PC-9 (cell line): ENCODE data around the gene PKD2L1. TPM values are rescaled to one million over a fixed set of nuclear protein-coding genes. Genes with fewer than 3 reads are reported as not detected.

Experiments
- BruUV-seq: library from RNA; stranded (reverse); fragments of 400-500 nt; replicated peaks from 2 replicates; lab custom pipeline; 2021; lab: Mats Ljungman, UMichigan
- CTCF ChIA-PET: fragments of 300-600 bp; sonication (Branson Sonifier 250); formaldehyde crosslinking; loops from one replicate; lab custom pipeline; 2022; ENCODE audit warnings: antibody characterized with exemption; lab: Charles Lee
- POLR2A ChIA-PET: fragments of 300-600 bp; sonication (Branson Sonifier 250); formaldehyde crosslinking; loops from one replicate; lab custom pipeline; 2022; ENCODE audit warnings: antibody characterized with exemption; ENCODE audit not compliant: unreplicated experiment; lab: Charles Lee
- DNase-seq, 2 experiments: peaks; one replicate each; pipeline versions ENCODE4 v3.0.0 to v3.0.0-alpha.2; 2015 to 2022; ENCODE audit warnings: mixed read lengths in 1 of 2
- H2AFZ ChIP-seq: fragments of 200-600 bp; sonication (generic); 2 replicates; pipeline ENCODE4 v1.8.1; 2017; ENCODE audit warnings: antibody characterized with exemption
- H3F3A ChIP-seq: fragments of 200-600 bp; sonication (generic); 2 replicates; pipeline ENCODE4 v1.8.1; 2017; ENCODE audit warnings: antibody characterized with exemption, mild to moderate bottlenecking, low read depth; ENCODE audit not compliant: insufficient read depth
- H3K27ac ChIP-seq: fragments of 200-600 bp; sonication (generic); 2 replicates; pipeline ENCODE4 v1.6.1; 2016; ENCODE audit warnings: mixed run types
- H3K27me3 ChIP-seq: fragments of 200-600 bp; sonication (generic); 2 replicates; pipeline ENCODE4 v1.6.1; 2016; ENCODE audit warnings: low read depth, mixed run types; ENCODE audit not compliant: insufficient read depth
- H3K36me3 ChIP-seq: fragments of 200-600 bp; sonication (generic); 2 replicates; pipeline ENCODE4 v1.6.1; 2016; ENCODE audit warnings: low read depth, mixed run types
- H3K4me1 ChIP-seq: fragments of 200-600 bp; sonication (generic); replicated peaks from 2 replicates; pipeline ENCODE4 v1.6.1; 2016; ENCODE audit warnings: mixed run types; ENCODE audit not compliant: insufficient read depth
- H3K4me2 ChIP-seq: fragments of 200-600 bp; sonication (generic); 2 replicates; pipeline ENCODE4 v1.6.1; 2017; ENCODE audit warnings: mixed run types
- H3K4me3 ChIP-seq: fragments of 200-600 bp; sonication (generic); 2 replicates; pipeline ENCODE4 v1.6.1; 2016; ENCODE audit warnings: mixed run types
- H3K79me2 ChIP-seq: fragments of 200-600 bp; sonication (generic); 2 replicates; pipeline ENCODE4 v1.6.1; 2017; ENCODE audit warnings: low read depth, mixed run types
- H3K9me2 ChIP-seq: fragments of 200-600 bp; sonication (generic); 2 replicates; pipeline ENCODE4 v1.8.1; 2017; ENCODE audit warnings: mild to moderate bottlenecking; ENCODE audit not compliant: insufficient read depth
- H3K9me3 ChIP-seq: fragments of 200-600 bp; sonication (generic); 2 replicates; pipeline ENCODE4 v1.8.1; 2016; ENCODE audit warnings: low read depth; ENCODE audit not compliant: insufficient read depth
- H4K20me1 ChIP-seq: fragments of 200-600 bp; sonication (generic); 2 replicates; pipeline ENCODE4 v1.8.1; 2017; ENCODE audit not compliant: insufficient read depth
- EZH2 ChIP-seq: fragments of 200-600 bp; sonication (generic); IDR thresholded peaks from 2 replicates; pipeline ENCODE4 v1.8.0; 2017; ENCODE audit warnings: antibody characterized with exemption, low read depth
- intact Hi-C: fragments of 100-400 bp; cut with micrococcal nuclease; formaldehyde crosslinking; loops from one replicate; pipeline ENCODE4 v1.10.0; 2022; ENCODE audit not compliant: unreplicated experiment
- total RNA-seq: library from RNA; stranded (reverse); gene quantifications from 2 replicates; pipeline ENCODE4 v1.2.3, GENCODE V29; 2021
- TF ChIP-seq, protein P1 (sequence below): fragments of 200-600 bp; sonication (generic); conservative IDR thresholded peaks from 2 replicates; pipeline ENCODE4 v1.6.1; 2017; ENCODE audit warnings: mixed run types, antibody characterized with exemption, mild to moderate bottlenecking, moderate library complexity

The PKD2L1 gene
- total RNA-seq, 1 experiment from 2014 or later = not detected

DNA sequence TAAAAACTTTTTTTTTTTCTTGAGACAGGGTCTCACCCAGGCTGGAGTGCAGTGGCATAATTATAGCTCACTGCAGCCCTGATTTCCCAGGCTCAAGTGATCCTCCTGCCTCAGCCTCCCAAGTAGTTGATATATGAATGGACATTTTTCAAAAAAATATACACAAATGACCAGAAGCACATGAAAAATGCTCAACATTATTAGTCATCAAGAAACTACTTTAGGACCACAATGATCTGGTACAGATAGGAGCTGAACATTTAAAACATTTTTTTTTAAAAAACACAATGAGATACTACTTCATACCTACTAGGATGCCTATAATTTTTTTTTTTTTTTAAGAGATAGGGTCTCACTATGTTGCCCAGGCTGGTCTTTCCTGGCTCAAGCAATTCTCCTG lies 38.7 kb upstream of the PKD2L1 start:
- H3K79me2 ChIP-seq = 0 out of 2 replicates have a peak, but pooled peaks cover 11% of the 10 kb centered on the region
- no peaks in the 10 kb centered on the region for H3K9me3 ChIP-seq
- H3K27ac ChIP-seq = peak overlapping the region; percentile 100; the same call in 1 of the 2 replicates
- H4K20me1 ChIP-seq = no peaks in the 10 kb centered on the region
- TF ChIP-seq, protein P1, sequence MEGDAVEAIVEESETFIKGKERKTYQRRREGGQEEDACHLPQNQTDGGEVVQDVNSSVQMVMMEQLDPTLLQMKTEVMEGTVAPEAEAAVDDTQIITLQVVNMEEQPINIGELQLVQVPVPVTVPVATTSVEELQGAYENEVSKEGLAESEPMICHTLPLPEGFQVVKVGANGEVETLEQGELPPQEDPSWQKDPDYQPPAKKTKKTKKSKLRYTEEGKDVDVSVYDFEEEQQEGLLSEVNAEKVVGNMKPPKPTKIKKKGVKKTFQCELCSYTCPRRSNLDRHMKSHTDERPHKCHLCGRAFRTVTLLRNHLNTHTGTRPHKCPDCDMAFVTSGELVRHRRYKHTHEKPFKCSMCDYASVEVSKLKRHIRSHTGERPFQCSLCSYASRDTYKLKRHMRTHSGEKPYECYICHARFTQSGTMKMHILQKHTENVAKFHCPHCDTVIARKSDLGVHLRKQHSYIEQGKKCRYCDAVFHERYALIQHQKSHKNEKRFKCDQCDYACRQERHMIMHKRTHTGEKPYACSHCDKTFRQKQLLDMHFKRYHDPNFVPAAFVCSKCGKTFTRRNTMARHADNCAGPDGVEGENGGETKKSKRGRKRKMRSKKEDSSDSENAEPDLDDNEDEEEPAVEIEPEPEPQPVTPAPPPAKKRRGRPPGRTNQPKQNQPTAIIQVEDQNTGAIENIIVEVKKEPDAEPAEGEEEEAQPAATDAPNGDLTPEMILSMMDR = no peak
- no peak for TF ChIP-seq EZH2
- H3K27me3 ChIP-seq = no peaks in the 10 kb centered on the region
- peaks cover 69% of the 10 kb centered on the region for H3K4me1 ChIP-seq
- no peak overlapping the region for H2AFZ ChIP-seq
- POLR2A ChIA-PET = no interaction called here
- intact Hi-C loops = no loop called here
- no peak for DNase-seq
- no peak overlapping the region for H3K4me2 ChIP-seq
- BruUV-seq = no TSS peak
- H3K9me2 ChIP-seq = no peaks in the 10 kb centered on the region
- CTCF ChIA-PET = no interaction called here
- no peaks in the 10 kb centered on the region for H3K36me3 ChIP-seq
- H3K4me3 ChIP-seq = no peak overlapping the region
- peaks cover 53% of the 10 kb centered on the region for H3F3A ChIP-seq

DNA sequence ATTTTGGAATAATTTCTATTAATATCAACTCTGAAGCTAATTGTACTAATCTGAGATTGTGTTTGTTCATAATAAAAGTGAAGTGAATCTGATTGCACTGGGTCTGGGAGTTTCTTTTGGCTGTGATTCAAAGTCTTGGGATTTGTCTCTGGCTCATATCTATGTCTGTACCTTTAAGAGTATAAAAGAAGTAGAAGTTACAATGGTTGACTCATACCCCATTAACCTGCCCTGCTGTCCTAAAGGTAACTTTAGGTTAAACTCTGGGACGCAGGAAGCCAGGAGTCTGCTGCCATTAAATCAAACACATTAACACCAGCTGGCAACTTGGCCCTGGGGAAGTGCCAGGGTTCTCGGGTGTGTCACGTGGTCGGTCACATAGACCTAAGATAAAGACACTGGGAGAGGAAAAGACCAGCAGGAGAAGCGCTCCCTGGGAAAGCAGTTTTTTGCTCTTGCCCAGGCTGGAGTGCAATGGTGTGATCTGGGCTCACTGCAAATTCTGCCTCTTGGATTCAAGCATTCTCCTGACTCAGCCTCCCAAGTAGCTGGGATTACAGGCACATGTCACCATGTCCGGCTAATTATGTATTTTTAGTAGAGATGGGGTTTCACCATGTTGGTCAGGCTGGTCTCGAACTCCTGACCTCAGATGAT lies 34.8 kb upstream of the PKD2L1 start:
- Histone ChIP-seq H3K9me2 (no peaks in the 10 kb centered on the region), H3K36me3 (no peaks in the 10 kb centered on the region), H3K27ac (peak overlapping the region; percentile 70), H3K4me3 (no peak overlapping the region), H2AFZ (no peak overlapping the region), H3K4me1 (peaks cover 53% of the 10 kb centered on the region), H3F3A (peaks cover 47% of the 10 kb centered on the region), H3K9me3 (no peaks in the 10 kb centered on the region), H3K4me2 (peak overlapping the region; percentile 44), H3K27me3 (no peaks in the 10 kb centered on the region), H3K79me2 (no peaks in the 10 kb centered on the region), H4K20me1 (no peaks in the 10 kb centered on the region)
- TF ChIP-seq, protein P1 = no peak
- no peak for TF ChIP-seq EZH2
- no TSS peak for BruUV-seq
- intact Hi-C loops = no loop called here
- ChIA-PET CTCF (no interaction called here), POLR2A (interaction anchor here (0.6 to 1.1 kb wide), 3 partner anchors 9 to 19 kb away, joined by 4 to 10 read pairs (median 9); no protein-coding TSS in a partner anchor)
- peak; percentile 83 to 94 for DNase-seq

DNA sequence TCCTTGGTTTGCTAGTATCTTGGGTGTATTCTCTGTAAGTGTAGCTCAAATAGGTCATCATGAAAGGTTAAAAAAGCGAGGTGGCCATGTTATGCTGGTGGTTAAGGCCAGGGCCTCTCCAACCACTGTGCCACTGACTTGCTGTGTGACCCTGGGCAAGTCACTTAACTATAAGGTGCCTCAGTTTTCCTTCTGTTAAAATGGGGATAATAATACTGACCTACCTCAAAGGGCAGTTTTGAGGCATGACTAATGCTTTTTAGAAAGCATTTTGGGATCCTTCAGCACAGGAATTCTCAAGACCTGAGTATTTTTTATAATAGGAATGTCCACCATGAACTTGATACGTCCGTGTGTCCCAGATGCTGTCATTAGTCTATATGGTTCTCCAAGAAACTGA lies 34.1 kb upstream of the PKD2L1 start:
- 0 out of 2 replicates have a peak, but pooled peaks cover 3% of the 10 kb centered on the region for H3K36me3 ChIP-seq

More for the DNA sequence above, 34.1 kb upstream of the PKD2L1 start:
- Histone ChIP-seq H3K79me2 (no peaks in the 10 kb centered on the region), H3K9me2 (no peaks in the 10 kb centered on the region), H3K27ac (peak overlapping the region; percentile 70), H3K4me1 (peaks cover 46% of the 10 kb centered on the region), H3K4me2 (peak overlapping the region; percentile 43), H3K9me3 (no peaks in the 10 kb centered on the region), H3K27me3 (no peaks in the 10 kb centered on the region), H2AFZ (no peak overlapping the region), H3K4me3 (no peak overlapping the region), H4K20me1 (no peaks in the 10 kb centered on the region), H3F3A (peaks cover 42% of the 10 kb centered on the region)
- DNase-seq = no peak
- no peak for TF ChIP-seq EZH2
- TF ChIP-seq, protein P1 = no peak
- ChIA-PET POLR2A (interaction anchor here (0.6 to 1.1 kb wide), 2 partner anchors 10 to 19 kb away, joined by 4 to 9 read pairs; no protein-coding TSS in a partner anchor), CTCF (no interaction called here)
- intact Hi-C loops = no loop called here
- BruUV-seq = no TSS peak
